ENCODE data around the gene DOCK10. TPM values are rescaled to one million over a fixed set of nuclear protein-coding genes. Genes with fewer than 3 reads are reported as not detected.

The DOCK10 gene
- total RNA-seq, 1 experiment from 2014 or later, result 28.9 TPM

DNA sequence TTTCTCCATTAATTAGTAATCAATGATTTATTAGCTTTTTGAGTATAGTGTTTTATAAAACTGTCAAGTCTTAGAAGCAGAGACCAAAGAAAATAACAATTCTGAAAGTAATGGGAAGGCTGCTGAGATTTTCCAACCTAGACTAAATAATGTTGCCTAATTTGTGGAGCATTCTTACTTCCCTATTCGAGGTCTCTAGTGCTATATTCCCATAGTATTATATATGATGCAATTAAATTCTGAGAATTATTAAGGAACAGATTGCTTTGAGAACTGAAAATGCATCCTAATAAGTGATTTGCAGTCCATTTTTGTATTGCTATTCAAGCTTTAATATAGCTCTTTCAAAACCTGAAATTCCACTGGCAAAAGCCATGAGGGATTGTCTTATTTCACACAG lies 27.7 kb upstream of the DOCK10 start:
- CTCF ChIA-PET, result interaction anchor here (0.9 kb wide), 1 partner anchor 14 kb away, joined by 3 read pairs; no protein-coding TSS in a partner anchor
- no TSS peak for BruUV-seq (replicated peaks)
- H4K20me1 ChIP-seq (ENCODE audit: insufficient read depth), result no peaks in the 10 kb centered on the region

DNA sequence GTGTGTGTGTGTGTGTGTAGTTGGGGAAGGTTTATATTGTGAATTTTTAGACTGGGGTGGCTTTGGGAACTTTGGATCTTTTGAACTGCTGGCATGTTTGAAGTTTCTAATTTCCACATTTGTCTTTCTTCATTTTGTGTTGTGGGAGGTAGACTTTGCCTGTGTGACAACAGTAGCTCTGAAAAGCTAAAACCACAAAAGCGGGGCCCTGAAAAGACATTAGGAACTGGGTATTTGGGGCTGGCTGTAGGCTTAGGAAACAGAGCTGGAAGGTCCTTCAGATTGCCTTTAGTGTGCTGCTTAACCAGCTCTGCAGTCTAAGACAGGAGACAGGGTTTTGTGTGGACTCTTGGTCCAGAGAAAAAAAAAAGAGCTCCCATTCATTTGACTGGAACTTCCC lies 27.2 kb upstream of the DOCK10 start:
- Histone ChIP-seq H3K9me3 (ENCODE audit: insufficient read depth, low read depth) (peaks cover 8% of the 10 kb centered on the region; the same call in 1 of the 2 replicates), H3K4me2 (no peak overlapping the region), H4K20me1 (ENCODE audit: insufficient read depth) (no peaks in the 10 kb centered on the region), H2AFZ (no peak overlapping the region), H3K4me3 (no peak overlapping the region), H3K79me2 (ENCODE audit: low read depth) (no peaks in the 10 kb centered on the region), H3K4me1 (replicated peaks; ENCODE audit: insufficient read depth) (no peaks in the 10 kb centered on the region), H3K36me3 (ENCODE audit: low read depth) (no peaks in the 10 kb centered on the region), H3K27ac (no peak overlapping the region), H3K9me2 (ENCODE audit: insufficient read depth) (no peaks in the 10 kb centered on the region), H3F3A (ENCODE audit: insufficient read depth, low read depth) (no peaks in the 10 kb centered on the region), H3K27me3 (ENCODE audit: insufficient read depth, low read depth) (0 out of 2 replicates have a peak, but pooled peaks cover 4% of the 10 kb centered on the region)
- BruUV-seq (replicated peaks), result no TSS peak
- CTCF ChIA-PET, result interaction anchor here (0.9 kb wide), 1 partner anchor 13 kb away, joined by 3 read pairs; no protein-coding TSS in a partner anchor
- no peak for DNase-seq
- no peak for TF ChIP-seq EZH2 (IDR thresholded peaks at IDR 0.05; ENCODE audit: low read depth)
- TF ChIP-seq, protein P1, sequence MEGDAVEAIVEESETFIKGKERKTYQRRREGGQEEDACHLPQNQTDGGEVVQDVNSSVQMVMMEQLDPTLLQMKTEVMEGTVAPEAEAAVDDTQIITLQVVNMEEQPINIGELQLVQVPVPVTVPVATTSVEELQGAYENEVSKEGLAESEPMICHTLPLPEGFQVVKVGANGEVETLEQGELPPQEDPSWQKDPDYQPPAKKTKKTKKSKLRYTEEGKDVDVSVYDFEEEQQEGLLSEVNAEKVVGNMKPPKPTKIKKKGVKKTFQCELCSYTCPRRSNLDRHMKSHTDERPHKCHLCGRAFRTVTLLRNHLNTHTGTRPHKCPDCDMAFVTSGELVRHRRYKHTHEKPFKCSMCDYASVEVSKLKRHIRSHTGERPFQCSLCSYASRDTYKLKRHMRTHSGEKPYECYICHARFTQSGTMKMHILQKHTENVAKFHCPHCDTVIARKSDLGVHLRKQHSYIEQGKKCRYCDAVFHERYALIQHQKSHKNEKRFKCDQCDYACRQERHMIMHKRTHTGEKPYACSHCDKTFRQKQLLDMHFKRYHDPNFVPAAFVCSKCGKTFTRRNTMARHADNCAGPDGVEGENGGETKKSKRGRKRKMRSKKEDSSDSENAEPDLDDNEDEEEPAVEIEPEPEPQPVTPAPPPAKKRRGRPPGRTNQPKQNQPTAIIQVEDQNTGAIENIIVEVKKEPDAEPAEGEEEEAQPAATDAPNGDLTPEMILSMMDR (conservative IDR thresholded peaks at IDR 0.05), result no peak
- POLR2A ChIA-PET (ENCODE audit: unreplicated experiment), result no interaction called here
- intact Hi-C loops (cut with micrococcal nuclease; ENCODE audit: unreplicated experiment), result no loop called here

More for the DNA sequence above, 27.7 kb upstream of the DOCK10 start:
- Histone ChIP-seq H3K9me3 (ENCODE audit: insufficient read depth, low read depth) (peaks cover 8% of the 10 kb centered on the region; the same call in 1 of the 2 replicates), H2AFZ (peak overlapping the region; percentile 36; the same call in 1 of the 2 replicates), H3F3A (ENCODE audit: insufficient read depth, low read depth) (no peaks in the 10 kb centered on the region), H3K9me2 (ENCODE audit: insufficient read depth) (no peaks in the 10 kb centered on the region), H3K27me3 (ENCODE audit: insufficient read depth, low read depth) (0 out of 2 replicates have a peak, but pooled peaks cover 4% of the 10 kb centered on the region), H3K36me3 (ENCODE audit: low read depth) (no peaks in the 10 kb centered on the region), H3K4me1 (replicated peaks; ENCODE audit: insufficient read depth) (no peaks in the 10 kb centered on the region), H3K4me3 (no peak overlapping the region), H3K4me2 (no peak overlapping the region), H3K79me2 (ENCODE audit: low read depth) (no peaks in the 10 kb centered on the region), H3K27ac (no peak overlapping the region)
- intact Hi-C loops (cut with micrococcal nuclease; ENCODE audit: unreplicated experiment), result no loop called here
- DNase-seq, result no peak
- POLR2A ChIA-PET (ENCODE audit: unreplicated experiment), result no interaction called here
- TF ChIP-seq EZH2 (IDR thresholded peaks at IDR 0.05; ENCODE audit: low read depth), result no peak
- TF ChIP-seq, protein P1 (conservative IDR thresholded peaks at IDR 0.05), result no peak

DNA sequence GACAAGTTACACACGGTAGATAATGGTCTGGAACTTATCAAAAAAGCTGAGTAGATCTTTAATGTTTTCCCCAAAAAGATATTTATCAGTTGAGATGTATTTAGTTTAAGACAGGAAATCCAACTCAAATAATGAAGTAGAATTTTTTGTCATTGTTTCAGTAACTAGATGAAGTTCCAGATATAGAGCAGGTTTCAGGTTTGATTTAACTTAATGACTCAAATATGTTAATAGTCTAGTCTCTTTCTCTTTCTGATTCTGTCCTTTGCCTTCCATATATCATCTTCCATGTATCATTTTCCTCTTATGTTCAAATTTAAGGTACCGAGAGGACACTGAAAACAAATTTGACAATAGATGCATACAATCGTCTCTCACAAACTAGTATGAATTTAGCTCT lies 23.6 kb upstream of the DOCK10 start:
- Histone ChIP-seq H3K9me2 (ENCODE audit: insufficient read depth) (no peaks in the 10 kb centered on the region), H3F3A (ENCODE audit: insufficient read depth, low read depth) (no peaks in the 10 kb centered on the region), H3K79me2 (ENCODE audit: low read depth) (no peaks in the 10 kb centered on the region), H3K4me1 (replicated peaks; ENCODE audit: insufficient read depth) (no peaks in the 10 kb centered on the region), H3K9me3 (ENCODE audit: insufficient read depth, low read depth) (peaks cover 8% of the 10 kb centered on the region; the same call in 1 of the 2 replicates), H3K27ac (no peak overlapping the region), H3K27me3 (ENCODE audit: insufficient read depth, low read depth) (no peaks in the 10 kb centered on the region), H3K4me3 (no peak overlapping the region), H3K4me2 (no peak overlapping the region), H4K20me1 (ENCODE audit: insufficient read depth) (no peaks in the 10 kb centered on the region), H3K36me3 (ENCODE audit: low read depth) (no peaks in the 10 kb centered on the region), H2AFZ (no peak overlapping the region)
- ChIA-PET CTCF (no interaction called here), POLR2A (ENCODE audit: unreplicated experiment) (no interaction called here)
- TF ChIP-seq EZH2 (IDR thresholded peaks at IDR 0.05; ENCODE audit: low read depth), result no peak
- TF ChIP-seq, protein P1 (conservative IDR thresholded peaks at IDR 0.05), result no peak
- BruUV-seq (replicated peaks), result no TSS peak
- intact Hi-C loops (cut with micrococcal nuclease; ENCODE audit: unreplicated experiment), result no loop called here
- no peak for DNase-seq

Data from PC-9 (cell line).